ENCODE results near the gene PTPRM. TPM values are rescaled to one million over a fixed set of nuclear protein-coding genes. Genes with fewer than 3 reads are reported as not detected.

Gene PTPRM
- polyA plus RNA-seq, 1 donor (not counting 4 experiments of a cell fraction or from before 2014, with no cell fraction given) = 54.5 TPM

GRCh38 chr18:8453528-8453927 is 886.4 kb downstream of the PTPRM start:
- FAIRE-seq = no peak
- dilution Hi-C loops (cut with MboI; ENCODE audit: extremely low pct_ligation_motif_present, low sequenced_read_pairs) = no loop called here

DNA sequence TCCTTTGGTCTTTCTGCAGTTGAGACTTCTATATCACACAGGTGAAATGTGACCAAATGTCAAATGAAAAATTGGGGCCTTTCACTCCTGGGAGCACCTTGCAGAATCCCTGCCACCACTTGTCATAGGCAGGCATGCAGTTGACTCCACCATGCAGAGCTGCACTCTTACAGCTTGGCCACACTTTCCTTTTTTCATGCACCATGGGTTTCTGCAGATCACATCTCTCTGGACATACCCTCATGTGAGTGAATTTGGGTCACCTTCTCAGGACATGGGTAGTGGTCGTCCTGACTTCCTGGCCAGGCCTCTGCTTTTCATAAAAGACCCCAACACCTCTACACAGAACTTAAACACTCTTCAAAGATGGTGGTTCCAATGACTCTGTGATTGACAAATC is 887.0 kb downstream of the PTPRM start:
- Histone ChIP-seq H3K27ac (ENCODE audit: control insufficient read depth, insufficient read depth, low read length) (no peak overlapping the region), H3K27me3 (ENCODE audit: control insufficient read depth, extremely low read depth, insufficient read depth, low read length) (no peaks in the 10 kb centered on the region), H3K9me1 (ENCODE audit: control insufficient read depth, extremely low read depth, insufficient read depth, low read length) (no peaks in the 10 kb centered on the region), H3K79me2 (ENCODE audit: control insufficient read depth, insufficient read depth, low read length) (no peaks in the 10 kb centered on the region), H3K9ac (ENCODE audit: control insufficient read depth, extremely low read depth, insufficient read depth, low read length) (no peak overlapping the region), H2AFZ (ENCODE audit: control insufficient read depth, low read length) (no peak overlapping the region), H3K9me3 (ENCODE audit: control insufficient read depth, low read depth, low read length) (no peaks in the 10 kb centered on the region), H3K4me1 (ENCODE audit: control insufficient read depth, extremely low read depth, insufficient read depth, low read length) (no peaks in the 10 kb centered on the region), H3K4me2 (ENCODE audit: control insufficient read depth, extremely low read depth, insufficient read depth, low read depth, low read length) (no peak overlapping the region), H4K20me1 (ENCODE audit: control insufficient read depth, extremely low read depth, insufficient read depth, low read length) (no peaks in the 10 kb centered on the region), H3K4me3 (ENCODE audit: control insufficient read depth in 2 of 3, extremely low read depth in 1 of 3, insufficient read depth in 2 of 3, low read depth in 1 of 3, low read length in 3 of 3) (no peak overlapping the region), H3K36me3 (ENCODE audit: control insufficient read depth in 2 of 2, extremely low read depth in 1 of 2, insufficient read depth in 2 of 2, low read length in 2 of 2) (no peaks in the 10 kb centered on the region)
- FAIRE-seq (no peak), DNase-seq (ENCODE audit: low read depth, low spot score) (no peak)
- dilution Hi-C loops (cut with MboI; ENCODE audit: extremely low pct_ligation_motif_present, low sequenced_read_pairs) = no loop called here
- no peak for TF ChIP-seq EZH2 (IDR thresholded peaks at IDR 0.05; ENCODE audit: low read length)

More at GRCh38 chr18:8453528-8453927, 886.4 kb downstream of the PTPRM start:
- H3K79me2 ChIP-seq (ENCODE audit: control insufficient read depth, insufficient read depth, low read length) = no peaks in the 10 kb centered on the region
- TF ChIP-seq EZH2 (IDR thresholded peaks at IDR 0.05; ENCODE audit: low read length) = no peak
- TF ChIP-seq, protein P1, sequence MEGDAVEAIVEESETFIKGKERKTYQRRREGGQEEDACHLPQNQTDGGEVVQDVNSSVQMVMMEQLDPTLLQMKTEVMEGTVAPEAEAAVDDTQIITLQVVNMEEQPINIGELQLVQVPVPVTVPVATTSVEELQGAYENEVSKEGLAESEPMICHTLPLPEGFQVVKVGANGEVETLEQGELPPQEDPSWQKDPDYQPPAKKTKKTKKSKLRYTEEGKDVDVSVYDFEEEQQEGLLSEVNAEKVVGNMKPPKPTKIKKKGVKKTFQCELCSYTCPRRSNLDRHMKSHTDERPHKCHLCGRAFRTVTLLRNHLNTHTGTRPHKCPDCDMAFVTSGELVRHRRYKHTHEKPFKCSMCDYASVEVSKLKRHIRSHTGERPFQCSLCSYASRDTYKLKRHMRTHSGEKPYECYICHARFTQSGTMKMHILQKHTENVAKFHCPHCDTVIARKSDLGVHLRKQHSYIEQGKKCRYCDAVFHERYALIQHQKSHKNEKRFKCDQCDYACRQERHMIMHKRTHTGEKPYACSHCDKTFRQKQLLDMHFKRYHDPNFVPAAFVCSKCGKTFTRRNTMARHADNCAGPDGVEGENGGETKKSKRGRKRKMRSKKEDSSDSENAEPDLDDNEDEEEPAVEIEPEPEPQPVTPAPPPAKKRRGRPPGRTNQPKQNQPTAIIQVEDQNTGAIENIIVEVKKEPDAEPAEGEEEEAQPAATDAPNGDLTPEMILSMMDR (optimal IDR thresholded peaks at IDR 0.05 in 1 of 3, IDR thresholded peaks at IDR 0.05 in 1 of 3, conservative IDR thresholded peaks at IDR 0.05 in 1 of 3; ENCODE audit: extremely low read depth in 1 of 3, insufficient read depth in 2 of 3, low read length in 3 of 3) = no peak
- no peak overlapping the region for H3K9ac ChIP-seq (ENCODE audit: control insufficient read depth, extremely low read depth, insufficient read depth, low read length)
- no peaks in the 10 kb centered on the region for H3K36me3 ChIP-seq (ENCODE audit: control insufficient read depth in 2 of 2, extremely low read depth in 1 of 2, insufficient read depth in 2 of 2, low read length in 2 of 2)
- H3K4me3 ChIP-seq (ENCODE audit: control insufficient read depth in 2 of 3, extremely low read depth in 1 of 3, insufficient read depth in 2 of 3, low read depth in 1 of 3, low read length in 3 of 3) = no peak overlapping the region
- DNase-seq (ENCODE audit: low read depth, low spot score) = no peak
- no peak overlapping the region for H3K4me2 ChIP-seq (ENCODE audit: control insufficient read depth, extremely low read depth, insufficient read depth, low read depth, low read length)
- no peaks in the 10 kb centered on the region for H3K27me3 ChIP-seq (ENCODE audit: control insufficient read depth, extremely low read depth, insufficient read depth, low read length)
- no peaks in the 10 kb centered on the region for H3K9me1 ChIP-seq (ENCODE audit: control insufficient read depth, extremely low read depth, insufficient read depth, low read length)
- H2AFZ ChIP-seq (ENCODE audit: control insufficient read depth, low read length) = no peak overlapping the region
- no peaks in the 10 kb centered on the region for H3K4me1 ChIP-seq (ENCODE audit: control insufficient read depth, extremely low read depth, insufficient read depth, low read length)
- H4K20me1 ChIP-seq (ENCODE audit: control insufficient read depth, extremely low read depth, insufficient read depth, low read length) = no peaks in the 10 kb centered on the region
- H3K27ac ChIP-seq (ENCODE audit: control insufficient read depth, insufficient read depth, low read length) = no peak overlapping the region
- no peaks in the 10 kb centered on the region for H3K9me3 ChIP-seq (ENCODE audit: control insufficient read depth, low read depth, low read length)
